ENCODE data around the gene TRIM50.

DNA sequence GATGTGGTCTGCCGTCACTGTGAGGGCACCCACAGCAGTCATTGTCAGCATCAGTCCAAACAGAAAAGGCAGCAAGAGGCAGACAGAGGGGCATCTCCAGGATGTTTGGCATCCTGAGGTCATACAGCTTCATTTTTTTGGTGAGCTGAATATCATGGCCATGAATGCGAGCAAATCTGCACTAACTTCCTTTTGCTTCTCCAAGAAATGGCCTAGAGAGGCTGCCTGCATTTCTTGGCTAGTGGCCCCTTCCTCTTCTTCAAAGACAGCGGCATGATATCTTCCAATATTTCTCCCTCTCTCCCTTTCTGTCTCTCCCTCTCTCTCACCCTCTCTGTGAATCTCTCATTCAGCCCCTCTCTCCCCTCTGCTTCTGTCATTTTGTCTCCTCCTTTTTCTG is 24.9 kb upstream of the TRIM50 start:
- TF ChIP-seq POLR2A (IDR thresholded peaks at IDR 0.05; ENCODE audit: low read depth, low read length) = no peak
- TF ChIP-seq, protein P1, sequence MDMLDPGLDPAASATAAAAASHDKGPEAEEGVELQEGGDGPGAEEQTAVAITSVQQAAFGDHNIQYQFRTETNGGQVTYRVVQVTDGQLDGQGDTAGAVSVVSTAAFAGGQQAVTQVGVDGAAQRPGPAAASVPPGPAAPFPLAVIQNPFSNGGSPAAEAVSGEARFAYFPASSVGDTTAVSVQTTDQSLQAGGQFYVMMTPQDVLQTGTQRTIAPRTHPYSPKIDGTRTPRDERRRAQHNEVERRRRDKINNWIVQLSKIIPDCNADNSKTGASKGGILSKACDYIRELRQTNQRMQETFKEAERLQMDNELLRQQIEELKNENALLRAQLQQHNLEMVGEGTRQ (IDR thresholded peaks at IDR 0.05; ENCODE audit: low read depth, low read length) = no peak
- TF ChIP-seq MAZ (IDR thresholded peaks at IDR 0.05; ENCODE audit: borderline replicate concordance, low read depth, low read length) = no peak
- TF ChIP-seq, protein P2, sequence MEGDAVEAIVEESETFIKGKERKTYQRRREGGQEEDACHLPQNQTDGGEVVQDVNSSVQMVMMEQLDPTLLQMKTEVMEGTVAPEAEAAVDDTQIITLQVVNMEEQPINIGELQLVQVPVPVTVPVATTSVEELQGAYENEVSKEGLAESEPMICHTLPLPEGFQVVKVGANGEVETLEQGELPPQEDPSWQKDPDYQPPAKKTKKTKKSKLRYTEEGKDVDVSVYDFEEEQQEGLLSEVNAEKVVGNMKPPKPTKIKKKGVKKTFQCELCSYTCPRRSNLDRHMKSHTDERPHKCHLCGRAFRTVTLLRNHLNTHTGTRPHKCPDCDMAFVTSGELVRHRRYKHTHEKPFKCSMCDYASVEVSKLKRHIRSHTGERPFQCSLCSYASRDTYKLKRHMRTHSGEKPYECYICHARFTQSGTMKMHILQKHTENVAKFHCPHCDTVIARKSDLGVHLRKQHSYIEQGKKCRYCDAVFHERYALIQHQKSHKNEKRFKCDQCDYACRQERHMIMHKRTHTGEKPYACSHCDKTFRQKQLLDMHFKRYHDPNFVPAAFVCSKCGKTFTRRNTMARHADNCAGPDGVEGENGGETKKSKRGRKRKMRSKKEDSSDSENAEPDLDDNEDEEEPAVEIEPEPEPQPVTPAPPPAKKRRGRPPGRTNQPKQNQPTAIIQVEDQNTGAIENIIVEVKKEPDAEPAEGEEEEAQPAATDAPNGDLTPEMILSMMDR (conservative IDR thresholded peaks at IDR 0.05; ENCODE audit: low read depth, low read length) = no peak
